Epithelial cell of esophagus (primary cell): ENCODE results near the gene KNG1.

Experiments used
- DNase-seq: peaks from one replicate; pipeline ENCODE4 v3.0.0; 2010; ENCODE audit warnings: low read depth
- H3K4me3 ChIP-seq: 2 replicates; pipeline ENCODE4 v1.5.1; 2011; ENCODE audit warnings: mild to moderate bottlenecking, low read length, control low read depth
- TF ChIP-seq, protein P1 (sequence below): IDR thresholded peaks from 2 replicates; pipeline ENCODE4 v1.5.1; 2011; ENCODE audit warnings: low read depth, mild to moderate bottlenecking, low read length, control low read depth, inconsistent platforms; ENCODE audit not compliant: insufficient read depth; ENCODE audit errors: missing control alignments

Gene KNG1

DNA sequence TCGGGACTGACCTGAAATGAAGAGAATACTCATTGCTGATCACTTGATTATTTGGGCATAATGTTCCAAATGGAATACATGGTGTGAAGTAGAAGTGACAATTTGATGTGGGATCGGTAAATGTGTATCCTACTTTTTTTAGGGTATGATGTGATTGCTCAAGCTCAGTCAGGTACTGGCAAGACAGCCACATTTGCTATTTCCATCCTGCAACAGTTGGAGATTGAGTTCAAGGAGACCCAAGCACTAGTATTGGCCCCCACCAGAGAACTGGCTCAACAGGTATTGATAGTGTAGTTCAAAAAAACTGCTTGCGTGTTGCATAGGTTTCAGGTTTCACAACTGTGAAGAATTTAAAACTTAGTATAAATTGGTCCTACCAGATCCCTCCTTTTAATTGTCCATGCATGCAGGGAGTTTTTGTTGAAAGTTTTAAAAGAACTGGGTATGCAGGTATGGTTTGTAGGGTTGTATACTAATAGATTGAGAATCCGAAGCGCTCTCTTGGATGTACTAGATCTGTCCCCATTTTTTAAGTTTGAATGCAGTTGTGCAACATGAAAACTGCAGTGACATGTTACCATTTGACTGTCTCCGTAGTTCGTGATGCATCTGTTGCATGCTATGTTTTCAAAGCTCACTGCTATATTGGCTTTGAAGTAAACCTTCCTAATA is 67.8 kb downstream of the KNG1 start:
- no peak for DNase-seq
- peak overlapping the region; percentile 100 for H3K4me3 ChIP-seq
- TF ChIP-seq, protein P1, sequence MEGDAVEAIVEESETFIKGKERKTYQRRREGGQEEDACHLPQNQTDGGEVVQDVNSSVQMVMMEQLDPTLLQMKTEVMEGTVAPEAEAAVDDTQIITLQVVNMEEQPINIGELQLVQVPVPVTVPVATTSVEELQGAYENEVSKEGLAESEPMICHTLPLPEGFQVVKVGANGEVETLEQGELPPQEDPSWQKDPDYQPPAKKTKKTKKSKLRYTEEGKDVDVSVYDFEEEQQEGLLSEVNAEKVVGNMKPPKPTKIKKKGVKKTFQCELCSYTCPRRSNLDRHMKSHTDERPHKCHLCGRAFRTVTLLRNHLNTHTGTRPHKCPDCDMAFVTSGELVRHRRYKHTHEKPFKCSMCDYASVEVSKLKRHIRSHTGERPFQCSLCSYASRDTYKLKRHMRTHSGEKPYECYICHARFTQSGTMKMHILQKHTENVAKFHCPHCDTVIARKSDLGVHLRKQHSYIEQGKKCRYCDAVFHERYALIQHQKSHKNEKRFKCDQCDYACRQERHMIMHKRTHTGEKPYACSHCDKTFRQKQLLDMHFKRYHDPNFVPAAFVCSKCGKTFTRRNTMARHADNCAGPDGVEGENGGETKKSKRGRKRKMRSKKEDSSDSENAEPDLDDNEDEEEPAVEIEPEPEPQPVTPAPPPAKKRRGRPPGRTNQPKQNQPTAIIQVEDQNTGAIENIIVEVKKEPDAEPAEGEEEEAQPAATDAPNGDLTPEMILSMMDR: no peak

DNA sequence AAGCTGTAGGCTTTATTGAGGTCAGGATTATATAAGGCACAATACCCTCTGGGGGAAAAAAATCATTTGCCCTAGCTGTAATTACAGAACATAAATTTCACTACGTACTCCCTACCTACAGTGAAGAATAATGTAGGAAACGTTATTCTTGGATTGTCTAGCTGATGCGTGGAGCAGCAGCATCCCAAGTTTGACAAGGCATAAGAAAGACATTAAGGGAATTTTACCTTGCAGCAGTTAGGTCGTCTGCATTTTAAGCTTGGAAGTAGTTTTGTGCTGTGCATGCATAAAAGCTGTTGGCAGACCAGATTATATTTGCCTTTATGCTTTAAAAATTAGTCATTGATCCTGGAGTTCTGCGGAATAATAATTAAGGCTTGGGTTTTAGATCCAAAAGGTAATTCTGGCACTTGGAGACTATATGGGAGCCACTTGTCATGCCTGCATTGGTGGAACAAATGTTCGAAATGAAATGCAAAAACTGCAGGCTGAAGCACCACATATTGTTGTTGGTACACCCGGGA is 68.4 kb downstream of the KNG1 start:
- peak overlapping the region; percentile 100 for H3K4me3 ChIP-seq
- TF ChIP-seq, protein P1: no peak
- no peak for DNase-seq

DNA sequence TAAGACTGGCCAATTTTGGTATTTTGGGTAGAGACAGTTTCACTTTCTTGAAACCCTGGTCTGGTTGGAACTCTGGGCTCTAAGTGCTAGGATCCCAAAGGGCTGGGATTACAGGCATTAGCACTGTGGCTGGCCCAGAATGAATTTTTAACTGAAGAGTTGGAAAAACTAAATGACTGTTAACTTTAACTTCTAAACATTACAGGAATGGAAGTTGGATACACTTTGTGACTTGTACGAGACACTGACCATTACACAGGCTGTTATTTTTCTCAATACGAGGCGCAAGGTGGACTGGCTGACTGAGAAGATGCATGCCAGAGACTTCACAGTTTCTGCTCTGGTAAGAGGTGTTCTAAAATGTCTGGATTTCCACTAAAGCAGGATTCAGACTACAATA is 69.8 kb downstream of the KNG1 start:
- peak overlapping the region; percentile 100 for H3K4me3 ChIP-seq
- DNase-seq: no peak
- TF ChIP-seq, protein P1: no peak

DNA sequence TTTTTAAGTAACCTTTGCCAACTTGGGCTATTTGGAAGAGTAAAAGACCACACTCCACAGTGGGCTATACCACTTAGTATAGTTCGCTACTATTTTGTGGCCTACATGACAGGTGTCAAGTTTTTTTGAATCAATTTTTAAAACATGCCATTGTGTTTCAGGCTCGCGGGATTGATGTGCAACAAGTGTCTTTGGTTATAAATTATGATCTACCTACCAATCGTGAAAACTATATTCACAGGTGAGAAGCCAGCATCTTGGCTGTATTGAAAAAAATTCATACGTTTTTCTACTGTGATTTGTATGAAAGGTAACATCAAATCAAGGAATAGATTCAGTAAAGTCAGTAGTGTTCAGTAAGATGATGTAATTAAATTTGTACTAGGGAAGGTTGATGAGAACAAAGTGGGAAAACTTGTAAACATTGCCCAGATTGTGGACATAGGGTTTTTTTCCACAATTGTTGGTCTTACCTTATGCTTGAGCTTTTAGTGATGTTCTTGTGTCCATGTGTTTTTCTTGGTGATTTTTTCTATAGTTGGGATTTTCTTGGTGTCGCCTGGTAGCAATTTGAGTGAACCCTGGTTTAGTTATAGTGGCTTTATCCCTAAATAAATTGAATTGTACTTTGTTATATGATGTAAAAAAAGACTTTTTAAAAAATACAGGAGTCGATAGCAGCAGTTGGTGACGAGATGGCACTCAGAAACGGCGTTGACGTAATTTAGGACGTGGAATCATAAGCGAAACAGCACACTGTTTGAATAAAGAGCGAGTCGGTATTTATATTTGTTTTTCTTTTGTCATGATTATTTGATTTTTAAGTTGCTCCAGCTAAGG is 70.7 kb downstream of the KNG1 start:
- no peak for DNase-seq
- TF ChIP-seq, protein P1: no peak
- peak overlapping the region; percentile 100 for H3K4me3 ChIP-seq

DNA sequence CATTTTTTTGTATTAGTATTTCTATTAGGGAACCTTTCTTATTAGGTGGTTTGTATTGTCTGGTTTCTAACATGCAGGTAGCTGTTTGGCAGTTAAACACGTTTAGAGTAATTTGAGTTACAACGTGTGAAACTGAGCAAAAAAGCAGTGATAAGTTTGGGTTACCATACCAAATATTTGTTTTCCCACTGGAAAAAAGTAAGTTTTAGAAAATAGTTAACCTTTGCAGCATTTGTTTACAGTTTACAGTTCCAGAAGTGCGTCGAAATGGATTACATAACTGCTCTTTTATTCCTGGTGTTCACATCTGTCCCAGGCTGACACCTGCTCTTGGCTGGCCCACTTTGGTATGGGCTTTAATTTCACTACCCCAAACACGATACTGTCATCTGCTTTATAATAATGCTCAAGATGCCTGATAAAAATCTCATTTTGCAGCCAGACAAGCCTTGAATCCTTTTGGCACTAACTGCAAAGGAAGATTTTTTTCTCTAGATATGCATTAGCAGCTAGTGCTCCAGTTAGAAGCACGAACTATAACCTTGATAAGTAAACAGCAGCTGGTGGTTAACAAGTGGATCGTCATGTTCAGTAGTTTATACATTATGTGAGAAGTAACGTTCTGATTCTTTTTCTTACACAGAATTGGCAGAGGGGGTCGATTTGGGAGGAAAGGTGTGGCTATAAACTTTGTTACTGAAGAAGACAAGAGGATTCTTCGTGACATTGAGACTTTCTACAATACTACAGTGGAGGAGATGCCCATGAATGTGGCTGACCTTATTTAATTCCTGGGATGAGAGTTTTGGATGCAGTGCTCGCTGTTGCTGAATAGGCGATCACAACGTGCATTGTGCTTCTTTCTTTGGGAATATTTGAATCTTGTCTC is 71.6 kb downstream of the KNG1 start:
- TF ChIP-seq, protein P1: no peak
- H3K4me3 ChIP-seq: no peak overlapping the region
- no peak for DNase-seq

DNA sequence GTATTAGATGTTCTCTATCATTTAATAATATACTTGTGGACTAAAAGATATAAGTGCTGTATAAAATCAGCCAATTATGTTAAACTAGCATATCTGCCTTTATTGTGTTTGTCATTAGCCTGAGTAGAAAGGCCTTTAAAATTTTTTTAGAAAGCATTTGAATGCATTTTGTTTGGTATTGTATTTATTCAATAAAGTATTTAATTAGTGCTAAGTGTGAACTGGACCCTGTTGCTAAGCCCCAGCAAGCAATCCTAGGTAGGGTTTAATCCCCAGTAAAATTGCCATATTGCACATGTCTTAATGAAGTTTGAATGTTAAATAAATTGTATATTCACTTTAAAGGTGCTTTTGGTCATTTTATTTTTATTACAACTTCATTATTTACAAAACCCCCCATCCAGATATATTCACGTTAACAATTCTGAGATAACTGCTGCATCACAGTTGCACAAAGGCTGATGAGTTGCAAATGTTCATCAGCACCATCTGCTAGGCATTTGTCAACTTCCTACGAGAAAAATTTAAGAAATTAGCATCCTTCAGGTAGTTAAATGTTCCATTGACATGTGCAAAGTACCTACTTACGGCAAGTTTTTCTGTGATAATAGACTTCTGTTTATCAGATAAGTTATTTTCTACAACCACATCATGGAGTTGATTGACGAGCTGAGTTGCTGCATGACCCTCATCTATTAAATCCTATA is 72.5 kb downstream of the KNG1 start:
- no peak overlapping the region for H3K4me3 ChIP-seq
- DNase-seq: no peak
- TF ChIP-seq, protein P1: no peak
